HG03095 (cell line): ENCODE data around the gene TTC9.
"Not testable (repeated sequence)": the region's sequence is repeated elsewhere in the genome, so short reads cannot be mapped to it uniquely, and the experiment has no call there.

ENCODE experiments used
- ATAC-seq: cut with Tn5 transposase; IDR thresholded peaks from one replicate; pipeline ENCODE4 v1.9.1; 2021; ENCODE audit warnings: moderate library complexity; ENCODE audit not compliant: unreplicated experiment

The TTC9 gene

DNA sequence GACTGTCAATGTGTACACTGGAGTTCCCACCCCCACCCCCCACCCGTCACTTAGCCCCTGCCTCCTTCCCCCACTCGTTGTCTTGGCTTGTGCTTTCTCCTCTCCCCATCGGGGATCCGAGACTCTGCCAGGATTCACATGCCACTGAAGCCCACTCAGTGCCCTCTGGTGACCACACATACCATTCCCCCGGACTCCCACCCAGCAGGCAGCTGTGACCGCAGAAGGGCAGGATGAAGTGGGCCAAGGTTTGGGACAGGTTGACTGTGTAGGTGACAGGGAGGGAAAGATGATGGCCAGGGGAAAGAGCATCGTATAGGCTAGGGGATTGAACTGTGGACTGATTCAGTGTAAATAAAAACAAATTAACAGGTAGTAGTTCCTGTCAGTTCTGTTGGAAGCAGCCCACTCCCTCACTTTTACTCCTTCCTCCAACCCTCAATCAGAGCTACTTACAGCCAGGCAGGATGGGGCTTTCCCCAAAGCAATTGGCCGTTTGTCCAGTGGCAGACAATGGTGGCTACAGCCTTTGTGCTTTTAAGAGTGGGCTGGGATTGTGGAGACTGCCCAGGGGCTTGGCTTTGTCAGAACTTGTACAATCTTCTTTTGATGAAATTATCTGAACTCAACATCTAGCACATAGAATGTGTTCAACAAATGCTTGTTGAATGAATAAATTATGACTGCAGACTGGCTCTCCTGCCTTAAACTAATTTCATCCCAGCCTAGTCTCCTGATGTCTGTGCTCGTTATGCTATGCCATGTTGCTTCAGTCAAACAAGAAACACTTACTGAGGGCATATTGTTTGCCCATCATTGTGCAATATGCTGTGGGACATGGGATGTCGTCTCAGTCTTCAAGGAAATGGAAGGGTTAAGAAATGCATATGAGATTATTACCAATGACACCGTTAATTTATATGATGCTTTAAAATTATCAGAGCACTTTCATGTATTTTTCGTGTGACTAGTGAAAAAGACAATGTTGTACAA, 30.2 kb downstream of the TTC9 start:
- ATAC-seq = no peak

DNA sequence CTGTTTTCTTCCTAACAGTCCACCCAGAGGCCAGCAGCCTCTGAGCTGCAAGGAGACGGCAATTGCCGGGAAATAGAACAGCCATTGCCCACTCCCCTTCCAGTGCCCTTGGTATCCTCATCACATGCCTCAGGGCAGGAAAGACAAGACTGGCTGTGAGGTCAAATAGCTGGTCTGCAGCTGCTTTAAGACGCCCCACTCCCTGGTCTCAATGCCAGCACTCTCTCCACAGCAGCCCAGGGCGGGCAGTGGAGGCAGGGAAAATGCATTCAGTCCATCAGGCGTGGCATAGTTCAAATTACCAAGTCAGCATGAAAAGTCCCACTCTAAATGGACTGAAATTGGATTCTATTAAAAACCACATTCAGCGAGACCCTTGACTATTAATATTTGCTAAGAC, 35.6 kb downstream of the TTC9 start:
- no peak for ATAC-seq

DNA sequence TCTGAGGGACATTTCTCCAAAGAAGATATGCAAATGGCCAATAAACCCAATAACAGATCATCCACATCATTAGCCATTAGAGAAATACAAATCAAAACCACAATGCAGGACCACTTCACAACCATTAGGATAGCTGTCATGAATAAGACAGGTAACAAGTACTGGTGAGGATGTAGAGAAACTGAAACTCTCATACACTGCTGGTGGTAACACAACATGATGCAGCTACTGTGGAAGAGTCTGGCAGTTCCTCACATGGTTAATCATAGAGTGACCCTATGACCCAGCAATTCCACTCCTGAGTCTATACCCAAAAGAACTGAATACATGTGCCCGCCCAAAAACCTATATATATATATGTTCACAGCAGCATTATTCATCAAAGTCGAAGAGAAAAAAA, 39.0 kb downstream of the TTC9 start:
- no peak for ATAC-seq

DNA sequence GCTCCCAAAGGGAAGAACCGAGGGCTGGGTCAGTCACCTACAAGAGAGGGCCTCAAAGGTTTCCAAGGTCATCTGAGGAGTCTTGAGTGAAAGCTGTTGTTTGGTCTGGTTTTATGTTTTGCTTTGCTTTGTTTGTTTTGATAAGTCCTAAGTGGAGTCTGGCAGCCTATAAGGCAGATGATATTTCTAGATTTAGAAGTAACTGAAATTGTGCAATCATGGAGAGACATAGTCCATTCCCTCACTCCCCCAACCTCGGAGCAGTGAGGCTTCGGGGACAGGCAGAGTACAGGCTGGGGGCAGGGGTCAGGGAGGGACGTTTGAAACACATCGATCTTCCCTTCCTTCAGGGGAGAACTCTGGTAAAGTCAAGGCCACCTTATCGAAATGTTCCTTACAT, 42.3 kb downstream of the TTC9 start:
- no peak for ATAC-seq

DNA sequence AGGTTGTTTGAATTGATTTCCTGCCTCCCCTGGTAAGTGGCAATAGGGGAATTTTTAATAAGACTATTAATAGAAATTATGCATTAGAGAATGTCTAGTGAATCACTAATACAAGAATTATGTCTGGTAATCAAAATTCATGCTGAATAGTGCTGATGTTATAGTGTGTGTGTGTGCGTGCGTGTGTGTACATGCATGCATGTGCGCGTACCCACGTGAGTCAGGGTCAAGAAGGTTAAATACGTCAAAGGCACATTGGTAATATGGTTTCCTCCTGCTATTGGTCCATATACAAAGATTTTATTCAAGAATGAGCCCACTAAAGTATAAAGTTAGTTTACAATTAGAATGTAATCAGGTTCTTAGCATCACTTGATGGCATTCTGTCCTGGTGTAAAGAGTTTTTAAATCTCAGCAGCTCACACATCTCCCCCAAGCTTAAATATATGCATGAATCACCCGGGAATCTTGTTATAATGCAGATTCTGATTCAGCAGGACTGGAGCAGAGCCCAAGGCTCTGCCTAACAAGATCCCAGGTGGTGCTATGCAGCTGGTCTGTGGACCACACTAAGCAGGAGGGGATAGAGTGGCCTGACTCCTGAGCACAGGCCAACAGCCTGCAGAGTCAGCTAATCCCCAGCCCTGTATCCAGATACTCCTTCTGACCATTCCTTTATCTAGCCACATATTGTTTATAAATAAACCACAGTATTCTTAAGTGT, 43.9 kb downstream of the TTC9 start:
- no peak for ATAC-seq

DNA sequence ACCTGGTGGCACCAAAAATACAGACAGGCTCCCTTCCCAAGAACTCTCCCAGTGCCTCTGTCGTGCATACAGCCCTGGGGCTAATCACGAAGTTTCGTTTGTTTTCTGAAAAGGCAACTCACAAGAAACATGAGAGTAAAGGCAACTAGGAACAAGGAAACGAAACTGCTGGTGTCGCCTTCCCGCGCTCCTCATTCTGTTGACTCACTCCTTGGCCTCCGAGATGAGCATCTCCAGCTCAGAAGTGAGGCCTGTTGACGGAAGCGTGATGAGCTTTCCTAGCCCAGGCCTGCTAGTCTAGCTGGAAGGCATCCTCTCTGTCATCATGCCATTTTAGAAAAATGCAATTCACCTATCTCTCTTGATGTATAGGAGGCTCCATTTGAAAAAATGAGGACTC, 50.5 kb downstream of the TTC9 start:
- no peak for ATAC-seq

DNA sequence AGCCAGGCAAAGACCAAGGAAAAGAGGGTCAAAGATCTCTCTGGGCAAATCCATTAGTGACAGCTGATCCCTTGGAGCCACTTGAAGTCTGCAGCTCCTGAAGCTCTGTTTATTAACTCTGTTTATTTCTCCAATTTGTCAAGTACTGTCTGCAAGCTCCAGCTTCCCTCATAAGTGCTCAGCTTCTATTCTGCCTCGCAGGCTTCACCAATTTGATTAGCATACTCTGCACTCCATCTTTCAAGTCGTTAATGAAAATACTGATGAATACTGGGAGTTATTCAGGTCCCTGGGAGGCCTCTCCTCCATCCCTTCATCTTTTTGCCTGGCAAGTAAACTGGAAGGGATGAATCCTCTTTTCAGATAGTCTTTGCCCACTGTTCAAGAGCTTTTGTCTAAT, 54.3 kb downstream of the TTC9 start:
- no peak for ATAC-seq

DNA sequence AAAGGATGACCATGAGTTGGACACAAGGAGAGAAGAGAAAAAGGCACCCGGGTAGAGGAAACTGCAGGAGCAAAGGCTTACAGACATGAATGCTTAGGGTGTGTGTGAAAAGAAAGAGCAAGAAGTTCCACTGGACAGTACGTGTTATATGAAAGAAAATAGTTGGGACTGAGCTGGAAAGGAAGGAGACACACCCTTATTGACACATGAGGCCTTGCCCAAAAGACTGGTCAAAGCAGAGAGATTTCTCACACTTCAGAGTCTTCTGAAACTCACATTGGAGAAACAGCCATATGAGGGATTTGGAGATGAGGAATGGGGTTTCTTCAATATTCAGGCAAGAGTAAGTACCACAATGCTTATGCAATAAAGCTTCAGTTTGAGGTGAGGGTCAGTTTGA, 56.0 kb downstream of the TTC9 start:
- ATAC-seq = no peak

DNA sequence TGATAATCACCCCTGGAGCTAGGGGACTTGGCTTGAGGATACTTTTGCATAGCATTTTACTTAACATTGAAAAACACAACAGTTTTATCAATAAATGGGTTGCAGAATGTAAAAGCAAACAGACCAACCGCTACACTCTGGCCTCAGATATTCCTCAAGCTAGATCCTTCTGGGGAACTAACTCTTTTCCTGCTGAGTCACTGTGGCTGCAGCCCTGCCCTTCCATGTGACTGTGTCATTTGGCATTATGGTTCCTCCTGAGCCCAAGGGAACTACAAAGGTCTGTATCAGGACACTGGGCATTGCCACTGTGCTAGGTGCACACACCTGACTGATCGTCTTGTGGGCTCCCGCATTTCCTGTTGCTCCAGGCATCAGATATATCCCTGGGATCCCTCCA, 56.6 kb downstream of the TTC9 start:
- no peak for ATAC-seq

DNA sequence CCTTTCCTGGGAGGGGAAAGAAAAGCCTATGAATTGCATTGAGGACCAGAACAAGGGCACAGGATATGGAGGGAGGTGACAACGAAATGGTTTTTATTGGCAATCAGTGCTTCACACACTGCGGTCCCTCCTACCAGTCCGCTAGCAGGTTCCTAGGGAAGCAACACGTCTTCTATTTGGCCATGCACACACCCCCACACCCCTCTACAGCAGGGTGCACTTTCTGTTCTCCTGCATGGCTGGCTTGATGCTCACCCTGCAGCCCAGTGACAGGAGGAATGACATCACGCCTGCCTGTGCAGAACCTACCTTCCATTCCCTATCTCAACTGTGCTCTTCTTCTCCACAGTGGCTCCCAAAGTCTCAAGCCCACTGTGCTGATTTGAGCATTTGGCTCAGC, 57.9 kb downstream of the TTC9 start:
- ATAC-seq = no peak

DNA sequence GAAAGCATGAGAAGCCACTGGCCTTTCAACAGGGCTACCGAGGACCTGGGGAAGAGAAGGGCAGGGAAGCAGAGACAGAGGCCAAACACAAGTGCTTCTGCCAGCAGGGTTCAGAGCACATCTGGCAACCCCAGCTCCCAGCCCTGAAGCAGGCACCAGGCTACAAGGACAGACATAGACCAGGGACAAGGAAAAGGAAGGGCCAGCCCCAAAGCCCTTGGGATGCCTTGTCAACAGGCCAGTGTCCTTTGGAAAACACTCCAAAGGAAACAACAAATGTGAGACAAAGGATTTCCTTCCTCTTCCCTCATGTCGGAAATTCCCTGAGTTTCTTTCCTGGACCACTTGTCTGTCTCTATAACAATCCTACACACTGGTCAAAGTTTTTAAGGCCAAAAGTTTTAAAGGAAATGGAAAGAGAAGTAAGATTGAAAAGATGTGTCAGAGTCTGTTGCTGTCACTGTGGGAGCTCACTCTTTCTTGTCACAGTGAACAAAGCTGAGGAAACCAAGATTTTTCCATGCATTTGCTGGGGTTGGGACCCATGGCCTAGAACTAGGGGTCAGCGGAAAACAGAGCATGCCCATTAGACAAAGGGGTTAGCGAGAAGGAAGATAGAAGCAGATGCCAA, 59.4 kb downstream of the TTC9 start:
- ATAC-seq = no peak

DNA sequence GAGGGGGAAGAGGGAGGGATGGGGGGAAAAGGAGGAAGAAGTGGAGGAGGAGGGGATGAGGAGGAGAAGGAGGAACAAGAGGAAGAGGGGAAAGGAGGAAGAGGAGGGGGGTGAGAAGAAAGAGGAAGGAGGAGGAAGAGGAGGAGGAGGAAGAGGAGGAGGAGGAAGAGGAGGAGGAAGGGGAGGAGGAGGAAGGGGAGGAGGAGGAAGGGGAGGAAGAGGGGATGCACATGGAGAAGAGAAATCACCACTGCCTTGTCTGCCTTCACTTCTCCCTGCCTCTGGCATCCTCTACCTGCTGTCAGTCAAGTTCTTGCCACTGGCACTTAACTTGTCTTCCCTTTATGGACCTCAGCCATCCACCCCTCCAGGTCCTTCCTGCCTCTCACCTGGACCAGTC, 59.9 kb downstream of the TTC9 start:
- no peak for ATAC-seq

DNA sequence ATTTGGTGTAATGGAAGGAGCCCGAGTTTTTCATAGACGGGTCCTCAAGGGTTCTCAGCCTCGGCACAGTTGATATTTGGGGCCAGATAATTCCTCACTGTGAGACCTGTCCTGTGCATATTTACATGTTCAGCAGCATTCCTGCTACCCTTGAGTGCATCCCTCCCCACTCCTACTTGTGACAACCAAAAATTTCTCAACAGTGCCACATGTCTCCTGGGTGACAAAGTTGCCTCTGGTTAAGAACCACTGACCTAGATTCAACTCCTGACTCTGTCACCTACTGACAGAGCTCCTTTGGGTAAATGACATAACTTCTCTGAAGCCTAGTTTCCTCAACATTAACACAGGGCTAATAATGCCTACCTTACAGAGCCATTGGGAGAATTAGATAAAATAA, 60.4 kb downstream of the TTC9 start:
- no peak for ATAC-seq

DNA sequence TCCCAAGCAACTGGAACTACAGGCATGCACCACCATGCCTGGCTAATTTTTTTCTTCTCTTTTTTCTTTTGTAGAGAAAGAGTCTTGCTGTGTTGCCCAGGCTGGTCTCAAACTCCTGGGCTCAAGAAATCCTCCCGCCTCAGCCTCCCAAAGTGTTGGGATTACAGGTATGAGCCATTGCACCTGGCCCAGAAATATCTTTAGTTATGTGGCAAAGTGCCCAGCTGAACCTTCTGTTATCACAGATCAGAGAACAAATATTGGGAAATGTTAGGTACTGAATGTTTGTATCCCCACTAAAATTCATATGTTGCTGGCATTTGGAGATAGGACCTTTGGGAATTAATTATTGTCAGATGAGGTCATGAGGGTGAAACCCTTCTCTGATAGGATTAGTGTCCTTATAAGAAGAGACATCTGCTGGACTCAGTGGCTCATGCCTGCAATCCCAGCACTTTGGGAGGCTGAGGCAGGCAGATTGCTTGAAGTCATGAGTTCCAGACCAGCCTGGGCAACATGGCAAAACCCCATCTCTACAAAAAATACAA, 62.0 kb downstream of the TTC9 start:
- not testable (repeated sequence) for ATAC-seq

DNA sequence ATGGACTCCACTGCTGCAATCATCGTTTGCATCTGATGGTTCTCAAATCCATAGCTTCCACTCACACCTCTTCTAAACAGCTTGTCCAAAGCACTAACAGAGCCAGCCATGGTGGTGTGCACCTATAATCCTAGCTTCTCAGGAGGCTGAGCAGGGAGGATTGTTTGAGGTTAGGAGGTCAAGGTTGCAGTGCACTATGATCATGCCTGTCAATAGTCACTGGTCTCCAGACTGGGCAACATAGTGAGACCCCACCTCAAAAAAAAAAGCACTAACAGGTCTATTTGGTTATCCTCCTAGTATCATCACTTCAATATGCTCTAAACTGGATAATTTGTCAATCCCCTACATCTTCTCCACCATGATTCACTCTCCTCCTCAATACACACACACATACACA, 63.2 kb downstream of the TTC9 start:
- no peak for ATAC-seq

DNA sequence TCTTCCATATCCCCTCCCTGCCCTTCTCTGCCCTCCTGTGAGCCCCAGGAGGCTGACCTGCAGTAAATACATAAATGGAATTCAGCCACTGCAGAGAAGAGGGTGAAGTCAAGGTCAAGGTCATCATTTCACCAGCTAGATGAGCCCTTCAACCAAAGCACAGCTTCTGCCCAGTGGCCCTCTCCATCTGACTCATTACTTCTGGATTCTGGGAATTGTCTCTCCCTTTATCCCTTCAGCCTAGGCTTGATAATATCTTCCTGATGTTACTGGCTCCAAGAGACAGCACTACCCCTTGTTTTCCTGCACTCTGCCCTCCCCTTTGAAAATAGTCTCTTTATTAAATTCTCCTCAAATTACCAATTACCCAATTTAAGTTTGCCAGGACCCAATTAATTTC, 64.5 kb downstream of the TTC9 start:
- no peak for ATAC-seq

DNA sequence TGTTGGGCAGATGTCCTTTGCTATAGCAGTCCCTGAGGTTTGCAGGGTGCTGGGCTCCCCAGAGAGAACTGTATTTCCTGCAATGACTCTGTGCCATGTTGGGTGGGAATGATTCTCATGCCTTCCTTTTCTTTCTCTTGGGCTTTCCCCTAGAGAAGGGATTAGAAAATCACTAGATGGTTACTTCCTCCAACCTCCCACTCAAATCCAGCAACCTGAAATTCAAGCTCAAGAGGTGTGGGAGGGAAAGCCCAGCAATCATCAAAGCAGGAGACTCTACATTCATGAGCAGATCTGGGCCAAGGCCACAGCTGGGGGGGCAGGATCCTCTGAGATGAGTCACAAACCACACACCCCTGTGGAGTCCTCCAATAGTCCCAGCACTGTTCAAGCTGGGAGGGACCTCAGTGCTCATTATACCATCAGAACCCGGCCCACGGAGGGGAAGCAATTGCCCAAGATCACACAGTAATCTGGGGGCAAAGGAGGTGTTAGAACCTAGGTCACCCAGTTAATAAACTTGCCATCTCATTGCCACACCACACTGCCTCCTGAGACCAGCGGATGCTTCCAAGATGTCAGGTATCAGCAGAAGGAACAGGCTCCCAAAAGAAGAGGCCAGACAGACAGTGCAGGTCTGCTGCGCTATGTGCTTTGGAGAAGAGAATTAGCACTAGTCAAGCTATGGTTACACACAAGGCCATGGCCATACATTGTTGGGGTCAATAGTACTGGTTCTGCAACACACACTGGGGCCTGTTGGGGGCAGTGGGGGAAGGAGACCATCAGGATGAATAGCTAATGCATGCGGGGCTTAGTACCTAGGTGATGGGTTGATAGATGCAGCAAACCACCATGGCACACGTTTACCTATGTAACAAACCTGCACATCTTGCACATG, 65.7 kb downstream of the TTC9 start:
- ATAC-seq = peak; percentile 73

DNA sequence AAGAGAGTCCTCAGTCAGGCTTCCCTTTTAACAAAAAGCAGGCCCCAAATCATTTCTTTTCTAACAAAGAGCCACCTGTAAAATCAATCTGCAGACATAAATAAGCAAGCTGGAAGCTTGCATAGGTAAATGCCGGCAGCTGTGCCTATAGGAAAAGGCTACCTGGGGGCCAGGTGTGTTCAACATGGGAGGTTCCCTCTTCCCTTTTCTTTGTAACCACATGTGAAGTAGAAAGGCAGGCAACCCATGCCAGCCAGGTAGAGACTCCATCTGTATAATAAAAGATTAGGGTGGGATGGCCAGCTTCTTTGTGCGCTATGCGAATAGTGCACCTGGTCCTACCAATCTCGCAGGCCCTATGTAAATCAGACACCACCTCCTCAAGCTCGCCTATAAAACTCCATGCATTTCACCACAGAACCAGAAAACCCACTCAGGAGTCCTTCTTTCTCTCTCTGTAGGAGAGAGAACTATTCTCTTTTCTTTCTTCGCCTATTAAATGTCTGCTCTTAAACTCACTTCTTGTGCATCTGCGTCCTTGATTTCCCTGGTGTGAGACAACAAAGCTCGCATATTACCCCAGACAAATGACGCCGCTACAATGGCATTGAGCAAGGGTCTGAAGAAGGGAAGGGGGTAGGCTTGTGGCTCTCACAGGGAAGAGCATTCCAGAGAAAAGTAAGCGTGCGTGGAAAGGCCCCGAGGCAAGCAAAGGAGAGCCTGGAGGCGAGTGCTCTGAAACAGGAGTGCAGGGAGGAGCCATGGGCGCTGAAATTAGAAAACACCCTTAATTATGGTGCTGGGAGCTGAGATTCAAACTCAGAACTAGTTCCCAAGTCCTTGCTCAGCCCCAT, 67.2 kb downstream of the TTC9 start:
- ATAC-seq = no peak

DNA sequence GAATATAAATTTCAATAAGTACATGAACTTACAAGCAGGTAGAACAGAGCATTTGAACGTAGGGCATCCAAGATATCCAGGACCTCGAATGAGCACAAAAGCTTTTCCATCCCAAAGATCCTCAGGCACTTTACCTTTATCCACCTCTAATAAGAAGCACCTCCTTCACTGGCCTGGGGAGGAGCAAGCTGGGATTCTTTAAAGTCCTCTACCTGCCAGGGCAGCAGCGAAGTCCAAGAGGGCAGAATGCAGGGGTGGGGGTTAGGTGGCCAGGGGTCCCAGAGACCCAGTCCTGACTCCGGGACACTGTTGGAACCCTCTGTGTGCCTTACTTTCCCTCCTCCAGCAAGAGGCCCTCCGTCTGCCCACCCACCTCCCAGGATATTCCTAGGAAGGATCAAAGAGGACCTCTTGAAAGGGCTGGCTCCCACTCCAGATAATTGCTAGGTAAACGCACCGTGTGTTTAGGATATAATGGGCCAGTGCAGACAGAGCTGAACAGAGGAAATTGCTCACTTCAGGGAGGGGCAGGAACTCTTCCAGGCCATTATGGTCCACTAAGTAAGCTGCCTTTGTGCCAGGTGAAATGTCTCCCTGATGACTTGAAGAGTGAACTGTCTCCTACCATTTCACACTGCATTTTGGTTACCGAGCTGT, 68.1 kb downstream of the TTC9 start:
- no peak for ATAC-seq
